ENCODE data around the gene RYR3.

RYR3 gene

GRCh38 chr15:33636958-33637357, 326.2 kb downstream of the RYR3 start:
- no peak overlapping the region; a peak in 1 of 22 replicates for H3K4me2 ChIP-seq
- no peak overlapping the region for H3K4me3 ChIP-seq
- H3K27ac ChIP-seq: no peak overlapping the region
- no peaks in the 10 kb centered on the region for H4K20me1 ChIP-seq
- TF ChIP-seq Cebpa-rat (IDR thresholded peaks at IDR 0.05): no peak
- H3K27me3 ChIP-seq: no peaks in the 10 kb centered on the region
- no peaks in the 10 kb centered on the region for H3K9me3 ChIP-seq (replicated peaks in 1 of 11)
- H3K36me3 ChIP-seq: no peaks in the 10 kb centered on the region
- peaks cover 15 to 50% (median 25%) of the 10 kb centered on the region in 10 experiments for H3K4me1 ChIP-seq
- no peak overlapping the region for H3K9ac ChIP-seq

GRCh38 chr15:33638453-33638852, 327.7 kb downstream of the RYR3 start:
- no peak for TF ChIP-seq Cebpa-rat (IDR thresholded peaks at IDR 0.05)
- H3K27me3 ChIP-seq: no peaks in the 10 kb centered on the region

GRCh38 chr15:33639051-33639450, 328.3 kb downstream of the RYR3 start:
- Histone ChIP-seq H3K4me3 (no peak overlapping the region), H3K4me2 (peak overlapping the region in 7 of 11 experiments; percentile 50 to 77 (median 69); a peak in 15 of 22 replicates), H3K9ac (no peak overlapping the region), H3K27me3 (no peaks in the 10 kb centered on the region), H4K20me1 (no peaks in the 10 kb centered on the region), H3K4me1 (peaks cover 15 to 50% (median 25%) of the 10 kb centered on the region in 10 experiments), H3K36me3 (no peaks in the 10 kb centered on the region), H3K27ac (peak overlapping the region in 6 of 11 experiments; percentile 55 to 68 (median 64); a peak in 8 of 22 replicates), H3K9me3 (replicated peaks in 1 of 11) (no peaks in the 10 kb centered on the region)
- no peak for TF ChIP-seq Cebpa-rat (IDR thresholded peaks at IDR 0.05)

More at GRCh38 chr15:33638453-33638852, 327.7 kb downstream of the RYR3 start:
- no peaks in the 10 kb centered on the region for H4K20me1 ChIP-seq
- no peaks in the 10 kb centered on the region for H3K36me3 ChIP-seq
- peak overlapping the region in 3 of 11 experiments; percentile 69 to 76 (median 70); a peak in 3 of 22 replicates for H3K4me2 ChIP-seq
- H3K4me1 ChIP-seq: peaks cover 15 to 50% (median 25%) of the 10 kb centered on the region in 10 experiments
- no peak overlapping the region for H3K9ac ChIP-seq
- H3K9me3 ChIP-seq (replicated peaks in 1 of 11): no peaks in the 10 kb centered on the region
- H3K4me3 ChIP-seq: no peak overlapping the region
- no peak overlapping the region for H3K27ac ChIP-seq

GRCh38 chr15:33639456-33639855, 328.7 kb downstream of the RYR3 start:
- no peak for TF ChIP-seq Cebpa-rat (IDR thresholded peaks at IDR 0.05)
- Histone ChIP-seq H3K27ac (peak overlapping the region in 8 of 11 experiments; percentile 41 to 68 (median 60); a peak in 16 of 22 replicates), H3K4me2 (peak overlapping the region; percentile 50 to 77 (median 66)), H3K9ac (peak overlapping the region in 7 of 11 experiments; percentile 15 to 52 (median 33); a peak in 11 of 22 replicates), H3K4me1 (peaks cover 15 to 50% (median 25%) of the 10 kb centered on the region in 10 experiments), H4K20me1 (no peaks in the 10 kb centered on the region), H3K4me3 (no peak overlapping the region; a peak in 1 of 20 replicates), H3K27me3 (no peaks in the 10 kb centered on the region), H3K9me3 (replicated peaks in 1 of 11) (no peaks in the 10 kb centered on the region), H3K36me3 (no peaks in the 10 kb centered on the region)

- peak overlapping the region in 8 of 11 experiments; percentile 13 to 59 (median 41); a peak in 13 of 22 replicates for H3K9ac ChIP-seq
- H3K4me1 ChIP-seq: peaks cover 15 to 50% (median 25%) of the 10 kb centered on the region in 10 experiments
- H3K4me3 ChIP-seq: peak overlapping the region in 1 of 10 experiments; percentile 2; a peak in 1 of 20 replicates
- no peaks in the 10 kb centered on the region for H3K9me3 ChIP-seq (replicated peaks in 1 of 11)
- H3K27ac ChIP-seq: peak overlapping the region in 8 of 11 experiments; percentile 41 to 68 (median 60); a peak in 15 of 22 replicates
- TF ChIP-seq Cebpa-rat (IDR thresholded peaks at IDR 0.05): no peak
- H3K4me2 ChIP-seq: peak overlapping the region; percentile 50 to 77 (median 66)
- H3K27me3 ChIP-seq: no peaks in the 10 kb centered on the region
- H3K36me3 ChIP-seq: no peaks in the 10 kb centered on the region
- no peaks in the 10 kb centered on the region for H4K20me1 ChIP-seq
Measured at GRCh38 chr15:33639978-33640377, 329.2 kb downstream of the RYR3 start.

GRCh38 chr15:33641069-33641468, 330.3 kb downstream of the RYR3 start:
- Histone ChIP-seq H4K20me1 (no peaks in the 10 kb centered on the region), H3K27ac (peak overlapping the region in 3 of 11 experiments; percentile 63 to 67 (median 64); a peak in 4 of 22 replicates), H3K36me3 (no peaks in the 10 kb centered on the region), H3K9me3 (replicated peaks in 1 of 11) (no peaks in the 10 kb centered on the region), H3K9ac (no peak overlapping the region), H3K4me1 (peaks cover 15 to 48% (median 25%) of the 10 kb centered on the region in 10 experiments), H3K4me2 (peak overlapping the region in 9 of 11 experiments; percentile 50 to 77 (median 69); a peak in 16 of 22 replicates), H3K27me3 (no peaks in the 10 kb centered on the region), H3K4me3 (no peak overlapping the region)
- no peak for TF ChIP-seq Cebpa-rat (IDR thresholded peaks at IDR 0.05)

GRCh38 chr15:33644304-33644703, 333.5 kb downstream of the RYR3 start:
- no peaks in the 10 kb centered on the region for H3K27me3 ChIP-seq
- H3K4me3 ChIP-seq: no peak overlapping the region

GRCh38 chr15:33646744-33647143, 336.0 kb downstream of the RYR3 start:
- no peak overlapping the region for H3K4me3 ChIP-seq
- no peak overlapping the region for H3K9ac ChIP-seq
- no peak for TF ChIP-seq Cebpa-rat (IDR thresholded peaks at IDR 0.05)
- peak overlapping the region in 7 of 11 experiments; percentile 13 to 48 (median 32); a peak in 10 of 22 replicates for H3K4me2 ChIP-seq
- no peaks in the 10 kb centered on the region for H3K36me3 ChIP-seq
- H3K27ac ChIP-seq: no peak overlapping the region
- H3K4me1 ChIP-seq: peaks cover 0 to 19% (median 9%) of the 10 kb centered on the region in 10 experiments; a peak in 9 of 20 replicates
- H4K20me1 ChIP-seq: no peaks in the 10 kb centered on the region
- no peaks in the 10 kb centered on the region for H3K9me3 ChIP-seq (replicated peaks in 1 of 11)
- no peaks in the 10 kb centered on the region for H3K27me3 ChIP-seq

More at GRCh38 chr15:33644304-33644703, 333.5 kb downstream of the RYR3 start:
- no peaks in the 10 kb centered on the region for H3K36me3 ChIP-seq
- no peak for TF ChIP-seq Cebpa-rat (IDR thresholded peaks at IDR 0.05)
- H3K4me2 ChIP-seq: no peak overlapping the region
- no peaks in the 10 kb centered on the region for H4K20me1 ChIP-seq
- H3K4me1 ChIP-seq: peaks cover 14 to 40% (median 28%) of the 10 kb centered on the region in 10 experiments
- no peaks in the 10 kb centered on the region for H3K9me3 ChIP-seq (replicated peaks in 1 of 11)
- no peak overlapping the region for H3K27ac ChIP-seq
- H3K9ac ChIP-seq: no peak overlapping the region

GRCh38 chr15:33649217-33649933, 338.6 kb downstream of the RYR3 start:
- TF ChIP-seq Cebpa-rat (IDR thresholded peaks at IDR 0.05): no peak
- no peaks in the 10 kb centered on the region for H3K27me3 ChIP-seq
- H3K4me1 ChIP-seq: peaks cover 0 to 18% (median 9%) of the 10 kb centered on the region in 10 experiments; a peak in 9 of 20 replicates
- H3K27ac ChIP-seq: no peak overlapping the region
- no peaks in the 10 kb centered on the region for H3K9me3 ChIP-seq (replicated peaks in 1 of 11)
- no peak overlapping the region for H3K4me2 ChIP-seq
- H3K36me3 ChIP-seq: no peaks in the 10 kb centered on the region
- no peak overlapping the region for H3K4me3 ChIP-seq
- no peak overlapping the region for H3K9ac ChIP-seq
- H4K20me1 ChIP-seq: no peaks in the 10 kb centered on the region
